Heart left ventricle (tissue), 16 donors: ENCODE measurements around the gene ZNF497. TPM values are rescaled to one million over a fixed set of nuclear protein-coding genes. Genes with fewer than 3 reads are reported as not detected.

Experiments
- ATAC-seq, 4 donors: fragments of 200-7000 bp; cut with Tn5 transposase; one replicate each; pipeline ENCODE4 v1.9.1; 2020 to 2022; ENCODE audit warnings: moderate library complexity in 4 of 4, mild to moderate bottlenecking in 3 of 4, moderate number of reproducible peaks in 1 of 4
- DNase-seq, 5 donors: peaks; one replicate each; pipeline ENCODE4 v3.0.0-alpha.2; 2020
- H3K27ac ChIP-seq, 12 donors: fragments of 200-600 bp; sonication (generic) in 4 of 12; one replicate each; pipeline versions ENCODE4 v1.5.0 to v1.8.0; 2016 to 2022; ENCODE audit warnings: mild to moderate bottlenecking in 2 of 12
- H3K27me3 ChIP-seq, 9 donors: fragments of 200-600 bp; sonication (generic) in 2 of 9; one replicate each; pipeline versions ENCODE4 v1.5.1 to v1.8.0; 2016 to 2022; ENCODE audit warnings: mild to moderate bottlenecking in 3 of 9
- H3K36me3 ChIP-seq, 9 donors: fragments of 200-600 bp; sonication (generic) in 2 of 9; one replicate each; pipeline versions ENCODE4 v1.5.0 to v1.8.0; 2018 to 2022; ENCODE audit warnings: mild to moderate bottlenecking in 2 of 9
- H3K4me1 ChIP-seq, 12 donors: fragments of 200-600 bp; sonication (generic) in 4 of 12; one replicate each; pipeline versions ENCODE4 v1.5.0 to v1.8.0; 2016 to 2022; ENCODE audit warnings: mild to moderate bottlenecking in 3 of 12
- H3K4me3 ChIP-seq, 12 donors: fragments of 200-600 bp; sonication (generic) in 4 of 12; one replicate each; pipeline versions ENCODE4 v1.5.0 to v1.8.0; 2017 to 2022; ENCODE audit warnings: mild to moderate bottlenecking in 9 of 12, moderate library complexity in 4 of 12
- H3K9me3 ChIP-seq, 12 donors: fragments of 200-600 bp; sonication (generic) in 4 of 12; one replicate each; pipeline versions ENCODE4 v1.5.0 to v1.8.0; 2016 to 2022; ENCODE audit warnings: mild to moderate bottlenecking in 1 of 12
- POLR2A ChIP-seq, 2 donors: fragments of 450-650 bp; IDR thresholded peaks; one replicate each; pipeline ENCODE4 v1.6.1; 2017; ENCODE audit warnings: antibody characterized with exemption in 2 of 2, mild to moderate bottlenecking in 2 of 2, moderate library complexity in 2 of 2
- WGBS, 4 donors: extraction: QIAGEN DNeasy Blood & Tissue Kit in 2 of 4; methylation state at CpG; one replicate each; pipeline versions ENCODE4 v1.1.5 to v1.1.7; 2013 to 2018; 5-methylcytosine and 5-hydroxymethylcytosine counted together
- intact Hi-C, 10 donors: fragments of 100-400 bp; cut with DNase I; formaldehyde crosslinking; loops; one replicate each; pipeline versions ENCODE4 v1.11.1 to v1.14.2; 2022
- polyA plus RNA-seq, 2 donors: library from polyadenylated mRNA; stranded (reverse); fragments of 200-250 nt; gene quantifications; one replicate each; pipeline ENCODE4 v1.2.3, GENCODE V29; 2013
- total RNA-seq, 9 donors: library from RNA; depleted of rRNA in 2 of 9; stranded (reverse); fragments of >200 nt in 2 of 9; fragmentation: NEBNext Ultra II Directional in 3 of 9; extraction: Animal tissue kit (Norgen Biotek cat#: 25700) in 3 of 9; gene quantifications; one replicate each; pipeline versions ENCODE4 v1.1.0 to v1.2.4, GENCODE V29; 2016 to 2023
- TF ChIP-seq, protein P1 (sequence below), 12 donors: fragments of 200-600 bp; sonication (generic) in 4 of 12; IDR thresholded peaks; one replicate each; pipeline versions ENCODE4 v1.5.0 to v1.8.0; 2018 to 2022; ENCODE audit warnings: antibody characterized with exemption in 12 of 12, mild to moderate bottlenecking in 5 of 12
- donor health status: ischemic (EF 13 %, LVEDD 7.1; RV severe dilation, severe dysfunction).
- donor health status: healthy with polysubstance abuse.
- donor health status: DM: no; HTN: yes; CAD: no.
- donor health status: DM: no; HTN: no; CAD: no.
- donor health status: ischemic (EF 25% LVEDD 6.9; RV normal size, moderate dysfunction).
- donor health status: ischemic (EF 25% LVEDD 5.7; RV mildly dilated, moderate dysfunction).
- donor health status: healthy.
- donor health status: DM: yes; HTN: yes; CAD: no.
- donor health status: ischemic (EF 35%, LVEDD 5.7; RV mildly dilated, moderate dysfunction).
- donor health status: nonischemic (EF 11% LVEDD 7.7; RV severe dilation, severe dysfunction).
- donor health status: DM: yes; HTN: yes; CAD: no.
- donor health status: PGD.
- donor health status: ischemic (EF 29% LVEDD 5.4; RV normal size, mild dysfunction).
- donor health status: nonischemic (EF 23%, LVEDD 6.1; RV moderate dilation, normal function).

Gene ZNF497
- total and polyA plus RNA-seq, 11 donors, result 0.08 to 1.1 (median 0.30) TPM

DNA sequence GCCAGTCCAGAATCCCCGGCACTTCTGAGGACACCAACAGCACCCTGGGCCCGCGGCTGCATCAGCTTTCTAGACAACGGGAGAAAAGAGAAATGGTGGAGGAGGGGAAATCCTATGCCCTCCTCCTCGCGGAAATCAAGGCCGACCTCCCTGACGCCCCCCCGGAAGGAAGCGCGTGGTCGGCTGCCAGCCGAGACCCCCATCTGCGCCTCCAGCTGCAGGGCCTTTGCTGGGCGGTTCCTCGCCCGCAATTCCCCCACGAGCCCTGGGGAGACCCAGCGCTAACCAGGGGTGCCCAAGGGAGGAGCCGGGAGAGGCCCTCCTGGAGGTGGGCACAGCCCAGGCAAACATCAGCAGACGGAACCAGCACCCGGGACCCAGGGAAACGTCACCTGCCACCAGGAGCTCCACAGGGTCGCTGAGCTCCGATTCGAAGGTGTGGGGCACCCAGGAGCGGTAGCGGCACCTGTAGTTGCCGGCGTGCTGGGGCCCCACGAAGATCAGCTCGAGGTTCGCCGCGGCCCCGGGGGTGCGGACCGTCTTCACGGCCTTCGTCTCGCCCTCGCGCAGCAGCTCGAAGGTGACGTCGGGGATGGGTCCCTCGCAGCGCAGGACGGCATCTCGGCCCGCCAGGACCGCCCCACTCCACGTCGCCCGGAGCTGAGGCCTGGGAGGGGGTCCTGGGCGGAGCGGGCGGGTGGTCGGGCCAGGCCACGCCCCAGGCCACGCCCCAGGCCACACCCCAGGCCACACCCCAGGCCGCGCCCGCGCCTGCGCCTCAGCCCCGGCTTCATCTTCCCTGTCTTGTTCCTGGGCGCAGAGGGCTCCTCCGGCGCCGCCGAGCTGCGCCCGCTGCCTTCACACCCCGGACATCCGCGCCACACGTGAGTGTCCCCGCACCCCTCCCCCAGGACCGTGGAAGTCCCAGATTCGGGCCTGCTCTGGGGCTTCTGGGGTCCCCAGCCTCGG, 15.3 kb downstream of the ZNF497 start:
- Histone ChIP-seq H3K27ac (peak overlapping the region; percentile 7 to 79 (median 58)), H3K4me1 (peaks cover 0 to 21% (median 11%) of the 10 kb centered on the region in 12 donors), H3K27me3 (peaks cover 14 to 64% (median 40%) of the 10 kb centered on the region in 9 donors), H3K36me3 (no peaks in the 10 kb centered on the region), H3K9me3 (no peaks in the 10 kb centered on the region), H3K4me3 (peak overlapping the region; percentile 36 to 81 (median 54))
- DNase-seq (peak; percentile 44 to 90 (median 60)), ATAC-seq (peak; percentile 52 to 92 (median 92))
- TF ChIP-seq POLR2A (IDR thresholded peaks at IDR 0.05), result peak in 1 of 2 donors; percentile 36
- TF ChIP-seq, protein P1, sequence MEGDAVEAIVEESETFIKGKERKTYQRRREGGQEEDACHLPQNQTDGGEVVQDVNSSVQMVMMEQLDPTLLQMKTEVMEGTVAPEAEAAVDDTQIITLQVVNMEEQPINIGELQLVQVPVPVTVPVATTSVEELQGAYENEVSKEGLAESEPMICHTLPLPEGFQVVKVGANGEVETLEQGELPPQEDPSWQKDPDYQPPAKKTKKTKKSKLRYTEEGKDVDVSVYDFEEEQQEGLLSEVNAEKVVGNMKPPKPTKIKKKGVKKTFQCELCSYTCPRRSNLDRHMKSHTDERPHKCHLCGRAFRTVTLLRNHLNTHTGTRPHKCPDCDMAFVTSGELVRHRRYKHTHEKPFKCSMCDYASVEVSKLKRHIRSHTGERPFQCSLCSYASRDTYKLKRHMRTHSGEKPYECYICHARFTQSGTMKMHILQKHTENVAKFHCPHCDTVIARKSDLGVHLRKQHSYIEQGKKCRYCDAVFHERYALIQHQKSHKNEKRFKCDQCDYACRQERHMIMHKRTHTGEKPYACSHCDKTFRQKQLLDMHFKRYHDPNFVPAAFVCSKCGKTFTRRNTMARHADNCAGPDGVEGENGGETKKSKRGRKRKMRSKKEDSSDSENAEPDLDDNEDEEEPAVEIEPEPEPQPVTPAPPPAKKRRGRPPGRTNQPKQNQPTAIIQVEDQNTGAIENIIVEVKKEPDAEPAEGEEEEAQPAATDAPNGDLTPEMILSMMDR (IDR thresholded peaks at IDR 0.05), result no peak
- 1 to 12% (median 3%) methylated on average over 24 to 82 of the region's 82 CpGs for WGBS, 4 donors
- intact Hi-C loops, result no loop called here

DNA sequence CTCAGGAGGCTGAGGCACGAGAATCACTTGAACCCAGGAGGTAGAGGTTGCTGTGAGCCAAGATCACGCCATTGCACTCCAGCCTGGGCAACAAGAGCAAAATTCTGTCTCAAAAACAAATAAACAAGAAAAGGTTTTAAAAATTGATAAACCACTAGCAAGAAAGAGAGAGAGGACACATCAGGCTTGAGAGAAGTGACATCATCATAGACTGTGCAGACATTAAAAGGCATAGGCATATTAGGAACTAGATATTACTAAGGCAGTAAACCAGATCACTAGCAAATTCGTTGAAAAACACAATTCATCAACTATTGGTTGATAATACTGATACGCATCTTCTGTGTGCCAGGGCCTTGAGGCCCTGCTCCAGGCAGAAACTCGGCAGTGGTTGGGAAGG, 17.0 kb downstream of the ZNF497 start:
- DNase-seq (no peak), ATAC-seq (no peak)
- peaks cover 0 to 8% (median 0%) of the 10 kb centered on the region in 9 donors for H3K36me3 ChIP-seq
- peaks cover 8 to 47% (median 31%) of the 10 kb centered on the region in 9 donors for H3K27me3 ChIP-seq
- no peak overlapping the region for H3K4me3 ChIP-seq
- intact Hi-C loops, result no loop called here
- H3K27ac ChIP-seq, result no peak overlapping the region
- H3K9me3 ChIP-seq, result no peaks in the 10 kb centered on the region
- TF ChIP-seq, protein P1 (IDR thresholded peaks at IDR 0.05), result no peak
- TF ChIP-seq POLR2A (IDR thresholded peaks at IDR 0.05), result no peak
- WGBS, 4 donors, result 73 to 79% (median 78%) methylated on average over 5 of the region's 5 CpGs
- peaks cover 0 to 19% (median 7%) of the 10 kb centered on the region in 12 donors for H3K4me1 ChIP-seq

DNA sequence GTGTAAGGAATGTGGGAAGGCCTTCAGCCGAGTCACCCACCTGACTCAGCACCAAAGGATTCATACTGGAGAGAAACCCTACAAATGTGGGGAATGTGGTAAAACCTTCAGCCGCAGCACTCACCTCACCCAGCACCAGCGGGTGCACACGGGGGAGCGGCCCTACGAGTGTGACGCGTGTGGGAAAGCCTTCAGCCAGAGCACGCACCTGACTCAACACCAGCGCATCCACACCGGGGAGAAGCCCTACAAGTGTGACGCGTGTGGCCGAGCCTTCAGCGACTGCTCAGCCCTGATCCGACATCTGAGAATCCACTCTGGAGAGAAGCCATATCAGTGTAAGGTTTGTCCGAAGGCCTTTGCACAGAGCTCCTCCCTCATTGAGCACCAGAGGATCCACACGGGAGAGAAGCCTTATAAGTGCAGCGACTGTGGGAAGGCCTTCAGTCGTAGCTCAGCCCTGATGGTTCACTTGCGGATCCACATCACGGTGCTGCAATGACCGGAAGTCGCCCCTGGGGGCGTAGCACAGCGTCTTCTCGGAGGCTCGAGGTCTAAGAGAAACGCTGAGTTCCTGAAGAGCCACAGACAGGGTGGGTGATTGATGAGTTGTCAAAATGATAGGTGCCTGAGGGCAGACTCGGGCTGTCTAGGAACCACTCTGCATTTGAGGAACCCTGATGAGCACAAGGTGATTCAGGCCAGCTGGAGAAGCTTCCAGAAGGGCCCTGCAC, 23.6 kb downstream of the ZNF497 start:
- Histone ChIP-seq H3K4me1 (no peaks in the 10 kb centered on the region), H3K36me3 (peaks cover 0 to 51% (median 36%) of the 10 kb centered on the region in 9 donors), H3K9me3 (no peaks in the 10 kb centered on the region), H3K4me3 (no peak overlapping the region), H3K27ac (no peak overlapping the region), H3K27me3 (no peaks in the 10 kb centered on the region)
- no peak for TF ChIP-seq POLR2A (IDR thresholded peaks at IDR 0.05)
- TF ChIP-seq, protein P1 (IDR thresholded peaks at IDR 0.05), result peak in 1 of 12 donors; percentile 5
- no peak for ATAC-seq
- WGBS, 4 donors, result 78 to 83% (median 80%) methylated on average over 28 to 30 of the region's 30 CpGs
- intact Hi-C loops, result no loop called here
- no peak for DNase-seq

DNA sequence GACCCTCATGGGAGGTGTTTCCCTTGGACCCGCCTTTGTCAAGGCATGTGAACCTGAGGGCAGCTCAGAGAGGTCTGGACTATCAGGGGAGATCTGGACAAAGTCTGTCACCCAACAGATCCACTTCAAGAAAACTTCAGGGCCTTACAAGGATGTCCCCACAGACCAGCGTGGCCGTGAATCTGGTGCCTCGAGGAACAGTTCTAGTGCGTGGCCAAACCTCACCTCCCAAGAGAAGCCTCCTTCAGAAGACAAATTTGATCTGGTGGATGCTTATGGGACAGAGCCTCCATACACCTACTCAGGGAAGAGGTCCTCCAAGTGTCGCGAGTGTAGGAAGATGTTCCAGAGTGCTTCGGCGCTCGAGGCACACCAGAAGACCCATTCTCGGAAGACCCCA, 24.2 kb downstream of the ZNF497 start:
- intact Hi-C loops, result no loop called here
- no peak for DNase-seq
- Histone ChIP-seq H3K4me1 (no peaks in the 10 kb centered on the region), H3K27me3 (no peaks in the 10 kb centered on the region), H3K4me3 (no peak overlapping the region), H3K36me3 (peaks cover 0 to 51% (median 36%) of the 10 kb centered on the region in 9 donors), H3K27ac (no peak overlapping the region), H3K9me3 (no peaks in the 10 kb centered on the region)
- ATAC-seq, result no peak
- TF ChIP-seq POLR2A (IDR thresholded peaks at IDR 0.05), result no peak
- TF ChIP-seq, protein P1 (IDR thresholded peaks at IDR 0.05), result no peak
- 97 to 98% (median 98%) methylated on average over 10 to 11 of the region's 11 CpGs for WGBS, 4 donors
